K562 (cell line): Measurements from ENCODE around the gene LARP4B. TPM values are rescaled to one million over a fixed set of nuclear protein-coding genes. Genes with fewer than 3 reads are reported as not detected.
"Not testable (repeated sequence)": the region's sequence is repeated elsewhere in the genome, so short reads cannot be mapped to it uniquely, and the experiment has no call there.

ENCODE experiments used
- ATAC-seq: fragments of 200-7000 bp; cut with Tn5 transposase; 3 replicates; pipeline ENCODE4 v1.9.1; 2020; ENCODE audit warnings: moderate library complexity
- BruUV-seq: library from RNA; stranded (reverse); fragments of 400-500 nt; replicated peaks from 2 replicates; lab custom pipeline; 2021; lab: Mats Ljungman, UMichigan
- CTCF ChIA-PET: fragments of 300-600 bp; formaldehyde crosslinking; extraction: SDS; loops from one replicate; lab custom pipeline; 2021; ENCODE audit warnings: low intra/inter-chr PET ratio; lab: Yijun Ruan, JAX
- POLR2A ChIA-PET: fragments of 300-600, 350-650 bp; sonication (Branson Sonifier 250); formaldehyde crosslinking; extraction: SDS; loops from one replicate; lab custom pipeline; 2021; ENCODE audit warnings: antibody characterized with exemption, inconsistent platforms; lab: Yijun Ruan, JAX
- DNase-seq, 4 experiments: peaks; one replicate each; pipeline versions ENCODE4 v3.0.0 to v3.0.0-alpha.2; 2011 to 2018; ENCODE audit warnings: low spot score in 3 of 4, mixed read lengths in 3 of 4; ENCODE audit errors: extremely low read depth in 1 of 4
- FAIRE-seq: peaks from 2 replicates; lab custom pipeline; 2011; peaks lifted over from hg19 to GRCh38; lab: Jason Lieb, UNC
- H2AFZ ChIP-seq: 2 replicates; pipeline ENCODE4 v1.6.0; 2011; ENCODE audit warnings: low read depth, low read length, control low read depth, inconsistent platforms
- H3K27ac ChIP-seq: fragments of 200-600 bp; 3 replicates; pipeline ENCODE4 v1.8.0; 2011; ENCODE audit warnings: low read depth, mild to moderate bottlenecking, control low read depth, inconsistent platforms, low read length, moderate library complexity, mixed read lengths; ENCODE audit errors: extremely low read depth
- H3K27me3 ChIP-seq, 2 experiments: fragments of 300-600 bp in 1 of 2; 2 replicates in 1 of 2; 3 replicates in 1 of 2; pipeline versions ENCODE4 v1.6.0 to v1.8.0; 2011; ENCODE audit warnings: inconsistent platforms in 2 of 2, low read length in 2 of 2, mild to moderate bottlenecking in 1 of 2, mixed read lengths in 1 of 2, moderate library complexity in 1 of 2; ENCODE audit not compliant: control insufficient read depth in 2 of 2, insufficient read depth in 2 of 2
- H3K36me3 ChIP-seq: fragments of 300-600 bp; 3 replicates; pipeline ENCODE4 v1.8.0; 2011; ENCODE audit warnings: mild to moderate bottlenecking, low read length, inconsistent platforms; ENCODE audit not compliant: control insufficient read depth, insufficient read depth
- H3K4me1 ChIP-seq, 2 experiments: fragments of 200-600 bp in 1 of 2; replicated peaks in 1 of 2; 2 replicates in 1 of 2; 3 replicates in 1 of 2; pipeline versions ENCODE4 v1.5.1 to v1.8.0; 2011; ENCODE audit warnings: inconsistent platforms in 2 of 2, low read length in 2 of 2, mild to moderate bottlenecking in 1 of 2, mixed read lengths in 1 of 2, moderate library complexity in 1 of 2; ENCODE audit not compliant: control insufficient read depth in 2 of 2, insufficient read depth in 2 of 2
- H3K4me2 ChIP-seq: 2 replicates; pipeline ENCODE4 v1.6.1; 2011; ENCODE audit warnings: low read length, control low read depth, inconsistent platforms, mixed read lengths; ENCODE audit not compliant: insufficient read depth
- H3K4me3 ChIP-seq: fragments of 200-600 bp; sonication (generic), shearing (Covaris generic); 2 replicates; pipeline ENCODE4 v1.5.1; 2016; ENCODE audit warnings: control low read depth, inconsistent platforms
- H3K79me2 ChIP-seq: fragments of 200-600 bp; 3 replicates; pipeline ENCODE4 v1.8.0; 2011; ENCODE audit warnings: low read length, inconsistent platforms; ENCODE audit not compliant: control insufficient read depth, insufficient read depth
- H3K9ac ChIP-seq, 2 experiments: 2 replicates each; pipeline versions ENCODE4 v1.6.0 to v1.6.1; 2011; ENCODE audit warnings: low read depth in 2 of 2, low read length in 2 of 2, control low read depth in 1 of 2, inconsistent platforms in 1 of 2, mild to moderate bottlenecking in 1 of 2, mixed read lengths in 1 of 2; ENCODE audit not compliant: insufficient read depth in 1 of 2
- H3K9me1 ChIP-seq: one replicate; pipeline ENCODE4 v1.6.0; 2011; ENCODE audit warnings: inconsistent platforms, mild to moderate bottlenecking, low read length, moderate library complexity; ENCODE audit not compliant: control insufficient read depth, insufficient read depth
- H3K9me3 ChIP-seq: replicated peaks from 2 replicates; pipeline ENCODE4 v1.5.1; 2011; ENCODE audit warnings: low read depth, low read length, inconsistent platforms; ENCODE audit not compliant: control insufficient read depth, insufficient read depth
- H4K20me1 ChIP-seq: replicated peaks from 2 replicates; pipeline ENCODE4 v1.6.1; 2011; ENCODE audit warnings: low read length, inconsistent platforms, mixed read lengths; ENCODE audit not compliant: control insufficient read depth, insufficient read depth
- BRD9 ChIP-seq: fragments of 450-650 bp; IDR thresholded peaks from 2 replicates; pipeline ENCODE4 v1.6.1; 2018; ENCODE audit warnings: low read depth; ENCODE audit not compliant: partially characterized antibody
- KDM4B ChIP-seq, 2 experiments: fragments of 450-650 bp in 1 of 2; sonication (generic) in 1 of 2; IDR thresholded peaks; 2 replicates each; pipeline ENCODE4 v1.6.1; 2016 to 2017; ENCODE audit warnings: borderline replicate concordance in 2 of 2, antibody characterized with exemption in 1 of 2, low read depth in 1 of 2, mild to moderate bottlenecking in 1 of 2
- PHF20 ChIP-seq: fragments of 450-650 bp; IDR thresholded peaks from 2 replicates; pipeline ENCODE4 v1.6.1; 2018; ENCODE audit not compliant: partially characterized antibody
- ZC3H4 ChIP-seq: sonication (generic); formaldehyde crosslinking; IDR thresholded peaks from 2 replicates; pipeline ENCODE4 v1.9.0; 2021; ENCODE audit warnings: missing genetic modification reagents, borderline replicate concordance
- ZNF707 ChIP-seq: fragments of 250-450 bp; sonication (Bioruptor Pico); conservative IDR thresholded peaks from 2 replicates; pipeline ENCODE4 v1.8.0; 2022; ENCODE audit warnings: inconsistent platforms, mild to moderate bottlenecking, moderate library complexity
- WGBS: fragments of 100-300 bp; shearing (Covaris generic); methylation state at CpG from one replicate; pipeline ENCODE4 v1.1.6; 2016; ENCODE audit warnings: low coverage, mixed read lengths; ENCODE audit not compliant: insufficient coverage; ENCODE audit errors: missing lambda C conversion rate; 5-methylcytosine and 5-hydroxymethylcytosine counted together
- in situ Hi-C: fragments of 300-500 bp; cut with MboI; formaldehyde crosslinking; loops from 4 replicates; pipeline ENCODE4 v1.15.0; 2018; ENCODE audit warnings: inconsistent platforms, mixed read lengths
- intact Hi-C: fragments of 100-400 bp; cut with micrococcal nuclease; formaldehyde crosslinking; loops from 2 replicates; pipeline ENCODE4 v1.14.2; 2022
- polyA plus RNA-seq, 8 experiments: library from polyadenylated mRNA; depleted of rRNA in 4 of 8; stranded (reverse) in 5 of 8; unstranded in 3 of 8; fragments of >200 nt; fragmentation: Nextera tagmentation in 2 of 8; fragmentation: Illumina TruSeq in 1 of 8; extraction: Ambion mirVana in 2 of 8; extraction: Trizol in 1 of 8; gene quantifications; 2 replicates each; pipeline versions ENCODE4 v1.2.1 to v1.2.3, GENCODE V29; 2011 to 2014; ENCODE audit warnings: inconsistent platforms in 1 of 8, missing spikeins in 1 of 8
- total RNA-seq, 7 experiments: library from RNA; depleted of rRNA in 6 of 7; stranded (reverse); fragments of >200 nt in 6 of 7; fragmentation: Illumina TruSeq in 2 of 7; extraction: Trizol in 2 of 7; gene quantifications; 2 replicates each; pipeline versions ENCODE4 v1.2.1 to v1.2.3, GENCODE V29; 2011 to 2021; ENCODE audit warnings: low replicate concordance in 1 of 7
- TF ChIP-seq, protein P1 (sequence below): sonication (generic); formaldehyde crosslinking; IDR thresholded peaks from 2 replicates; pipeline ENCODE4 v1.4.0; 2020; ENCODE audit warnings: mild to moderate bottlenecking, missing genetic modification reagents

LARP4B gene
- total and polyA plus RNA-seq, 9 of the 15 experiments (the other 6 are each of a cell fraction or from before 2014, with no cell fraction given) = 11.8 to 130 (median 42.6) TPM

- 4% methylated on average over 15 of the region's 15 CpGs for WGBS
- DNase-seq (no peak), ATAC-seq (no peak), FAIRE-seq (no peak)
- H3K27ac ChIP-seq = no peak overlapping the region
- POLR2A ChIA-PET = interaction anchor here (0.6 kb wide), 1 partner anchor 67 kb away, joined by 3 read pairs; no protein-coding TSS in a partner anchor
- CTCF ChIA-PET = no interaction called here
- H3K27me3 ChIP-seq = peaks cover 36 to 50% of the 10 kb centered on the region in 2 experiments
- H3K9me3 ChIP-seq = no peaks in the 10 kb centered on the region; the same call in 1 of the 2 replicates
- no peaks in the 10 kb centered on the region for H3K9me1 ChIP-seq
- no peak for TF ChIP-seq ZC3H4 (CRISPR knock-in tag)
- no peak for TF ChIP-seq ZNF707
- TF ChIP-seq, protein P1, sequence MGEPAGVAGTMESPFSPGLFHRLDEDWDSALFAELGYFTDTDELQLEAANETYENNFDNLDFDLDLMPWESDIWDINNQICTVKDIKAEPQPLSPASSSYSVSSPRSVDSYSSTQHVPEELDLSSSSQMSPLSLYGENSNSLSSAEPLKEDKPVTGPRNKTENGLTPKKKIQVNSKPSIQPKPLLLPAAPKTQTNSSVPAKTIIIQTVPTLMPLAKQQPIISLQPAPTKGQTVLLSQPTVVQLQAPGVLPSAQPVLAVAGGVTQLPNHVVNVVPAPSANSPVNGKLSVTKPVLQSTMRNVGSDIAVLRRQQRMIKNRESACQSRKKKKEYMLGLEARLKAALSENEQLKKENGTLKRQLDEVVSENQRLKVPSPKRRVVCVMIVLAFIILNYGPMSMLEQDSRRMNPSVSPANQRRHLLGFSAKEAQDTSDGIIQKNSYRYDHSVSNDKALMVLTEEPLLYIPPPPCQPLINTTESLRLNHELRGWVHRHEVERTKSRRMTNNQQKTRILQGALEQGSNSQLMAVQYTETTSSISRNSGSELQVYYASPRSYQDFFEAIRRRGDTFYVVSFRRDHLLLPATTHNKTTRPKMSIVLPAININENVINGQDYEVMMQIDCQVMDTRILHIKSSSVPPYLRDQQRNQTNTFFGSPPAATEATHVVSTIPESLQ (CRISPR knock-in tag) = no peak
- TF ChIP-seq KDM4B (IDR thresholded peaks at IDR 0.05; ENCODE audit: borderline replicate concordance in 2 of 2, low read depth in 1 of 2) = no peak
- no peak for TF ChIP-seq BRD9
- TF ChIP-seq PHF20 = no peak
- H3K4me3 ChIP-seq = no peak overlapping the region
- H3K4me2 ChIP-seq = no peak overlapping the region
- no peak overlapping the region for H2AFZ ChIP-seq
- peaks cover 0 to 12% of the 10 kb centered on the region in 2 experiments; a peak in 2 of 5 replicates for H3K4me1 ChIP-seq
- intact Hi-C loops (no loop called here), in situ Hi-C loops (loop anchor here (10.0 kb wide), 1 partner anchor 246 kb away; no protein-coding TSS in a partner anchor)
- BruUV-seq = no TSS peak
- H4K20me1 ChIP-seq = no peaks in the 10 kb centered on the region
- no peaks in the 10 kb centered on the region for H3K36me3 ChIP-seq
- no peak overlapping the region for H3K9ac ChIP-seq
- no peaks in the 10 kb centered on the region for H3K79me2 ChIP-seq
These were observed 160.5 kb downstream of the LARP4B start for GRCh38 chr10:770975-771374.

- H3K36me3 ChIP-seq, H3K4me2 ChIP-seq, H3K27ac ChIP-seq, BruUV-seq, DNase-seq, H2AFZ ChIP-seq, H3K9me3 ChIP-seq, H3K79me2 ChIP-seq, H3K4me3 ChIP-seq, ATAC-seq, intact Hi-C loops, POLR2A ChIA-PET, H3K9me1 ChIP-seq, CTCF ChIA-PET, H3K9ac ChIP-seq, H4K20me1 ChIP-seq, FAIRE-seq, H3K4me1 ChIP-seq: not testable (repeated sequence)
- WGBS = 2% methylated on average over 9 of the region's 13 CpGs
- in situ Hi-C loops = loop anchor here (10.0 kb wide), 1 partner anchor 245 kb away; no protein-coding TSS in a partner anchor
- peaks cover 31 to 43% of the 10 kb centered on the region in 2 experiments for H3K27me3 ChIP-seq
These were observed 161.3 kb downstream of the LARP4B start for GRCh38 chr10:770048-770712.
